Activated naive CD4-positive, alpha-beta T cell treated with anti-CD3 and anti-CD28 coated beads, Interleukin-2, amount 50 U/mL, for 16 hours (primary cell): ENCODE data around the gene KCNQ1.
A peak's percentile ranks its signal among the peaks of the same experiment; 100 is the strongest.

Experiments
- DNase-seq: peaks from one replicate; pipeline ENCODE4 v3.0.0-alpha.2; 2020

KCNQ1 gene

DNA sequence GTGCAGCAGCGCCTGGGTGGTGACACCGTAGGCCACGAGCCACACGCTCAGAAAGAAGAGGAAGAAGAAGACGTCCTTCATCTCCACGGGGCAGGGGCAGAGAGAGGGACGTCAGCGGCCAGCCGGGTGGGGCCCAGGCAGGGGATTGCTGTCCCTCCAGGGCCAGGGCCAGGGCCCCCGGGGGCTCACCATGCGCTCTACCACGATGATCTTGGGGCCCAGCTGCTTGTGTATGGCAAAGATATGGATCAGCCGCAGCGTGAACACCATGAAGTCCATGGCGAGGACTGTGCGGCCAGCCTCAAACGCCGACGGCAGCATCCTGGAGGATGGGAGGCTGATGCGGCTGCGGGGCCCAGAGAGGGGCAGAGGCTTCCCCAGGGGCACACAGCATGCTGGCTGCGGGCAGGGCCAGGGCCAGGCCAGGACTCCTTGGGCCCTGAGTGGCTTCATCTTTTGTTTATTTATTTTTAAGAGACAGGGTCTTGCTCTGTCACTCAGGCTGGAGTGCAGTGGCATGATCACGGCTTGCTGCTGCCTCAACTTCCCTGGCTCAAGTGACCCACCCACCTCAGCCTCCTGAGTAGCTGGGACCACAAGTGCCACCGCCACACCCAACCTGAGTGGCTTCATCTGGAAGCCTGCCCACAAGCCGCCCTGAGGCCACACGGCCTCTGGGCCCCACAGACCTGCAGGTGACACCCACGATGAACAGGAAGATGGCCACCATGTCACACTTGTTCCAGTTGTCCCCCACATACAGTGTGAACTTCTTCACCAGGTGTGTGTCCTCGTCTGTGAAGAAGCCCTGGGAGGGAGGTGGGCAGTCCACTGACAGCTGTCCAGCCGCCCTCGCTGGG is 33.1 kb upstream of the KCNQ1 start:
- DNase-seq: no peak

DNA sequence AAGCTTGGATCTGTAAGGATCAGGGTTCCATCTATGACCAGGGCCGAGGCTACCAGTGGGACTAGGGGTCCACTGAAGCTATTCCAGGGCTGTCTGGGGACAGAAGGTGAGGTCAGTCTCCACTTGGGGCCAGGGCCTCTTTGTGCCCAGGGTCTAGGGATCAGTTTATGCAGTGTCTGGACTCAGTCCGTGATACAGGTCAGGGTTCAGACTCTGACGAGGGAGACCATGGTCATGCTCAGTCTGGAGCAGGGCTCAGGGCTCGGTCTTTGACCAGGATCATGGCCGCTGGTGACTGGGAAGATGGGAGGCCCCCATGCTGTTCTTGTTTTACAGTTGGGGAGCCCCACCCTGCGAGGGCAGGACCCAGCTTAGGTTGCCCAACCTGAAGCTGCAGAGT is 32.5 kb upstream of the KCNQ1 start:
- DNase-seq: no peak

DNA sequence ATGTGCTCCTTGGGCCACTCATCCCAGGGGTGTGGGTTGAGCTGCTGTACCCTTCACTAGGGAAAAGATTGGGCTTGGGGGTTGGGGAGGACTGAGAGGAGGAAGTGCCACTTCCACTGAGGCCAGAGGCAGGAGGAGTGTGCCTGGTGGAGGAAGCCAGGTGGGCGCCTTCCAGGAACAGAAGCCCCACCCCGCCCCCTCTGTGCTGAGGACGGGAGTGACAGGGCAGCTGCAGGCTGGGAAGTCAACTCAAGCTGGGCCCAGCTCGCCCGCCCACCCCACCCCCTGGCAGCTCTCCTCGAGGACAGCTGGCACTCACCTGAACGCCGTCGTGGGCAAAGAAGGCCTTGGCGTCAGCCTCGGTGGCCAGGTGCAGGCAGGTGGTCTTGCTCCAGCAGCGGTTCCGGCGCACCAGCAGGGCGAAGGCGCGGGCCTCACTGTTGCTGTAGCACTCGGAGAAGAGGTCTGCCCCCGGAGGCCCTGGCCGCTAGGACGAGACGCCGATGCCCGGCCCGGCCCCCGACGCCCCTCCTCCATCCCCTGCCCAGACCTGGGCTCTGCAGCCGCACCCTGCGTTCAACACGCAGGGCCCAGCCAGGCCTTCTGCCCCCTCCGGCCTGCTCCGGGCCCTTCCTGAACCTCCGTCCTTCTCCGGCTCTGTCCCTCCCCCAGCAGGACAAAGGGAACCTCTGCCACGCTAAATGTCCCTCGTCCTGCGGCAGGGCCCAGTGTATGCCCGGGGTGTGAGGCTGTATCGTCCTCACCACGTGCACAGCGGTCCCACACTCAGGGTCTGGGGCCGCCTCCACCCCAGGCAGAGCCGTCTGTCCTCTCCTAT is 30.8 kb upstream of the KCNQ1 start:
- DNase-seq: no peak

DNA sequence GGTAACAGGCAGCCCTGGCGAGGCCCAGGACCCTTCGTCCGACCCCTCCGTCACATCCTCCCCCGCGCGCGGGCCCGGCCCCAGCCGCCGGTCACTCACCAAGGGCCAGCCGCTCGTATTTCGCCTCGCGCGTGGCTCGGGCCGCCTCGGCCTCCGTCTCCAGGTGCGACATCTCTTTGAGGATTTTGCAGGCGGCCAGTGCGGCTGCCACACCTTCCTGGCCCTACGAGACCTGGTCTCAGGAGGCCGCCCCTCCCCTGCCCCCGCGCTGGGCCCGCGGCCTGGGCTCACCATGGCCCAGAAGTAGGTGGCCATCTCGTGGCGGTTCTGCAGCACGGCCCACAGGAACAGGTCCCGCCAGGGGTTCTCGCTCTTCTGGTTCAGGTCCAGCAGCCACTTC is 30.2 kb upstream of the KCNQ1 start:
- DNase-seq: no peak

DNA sequence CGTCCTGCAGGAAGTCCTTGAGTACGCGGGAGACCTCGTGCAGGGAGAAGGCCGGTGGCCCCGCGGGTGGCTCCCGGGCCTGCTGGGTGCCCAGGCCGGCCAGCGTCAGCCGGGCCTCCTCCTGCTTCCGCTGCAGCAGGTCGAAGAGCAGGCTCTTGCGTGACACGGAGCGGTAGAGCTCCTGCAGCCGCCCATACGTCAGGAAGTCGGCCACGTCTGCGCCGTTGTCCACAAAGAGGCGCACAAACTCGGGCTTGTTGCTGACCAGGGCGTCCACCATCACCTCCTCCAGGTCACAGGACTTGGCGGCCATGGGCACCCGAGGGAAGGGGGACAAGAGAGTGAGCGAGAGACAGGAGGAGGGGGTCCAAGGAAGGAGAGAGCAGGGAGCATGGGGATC is 29.6 kb upstream of the KCNQ1 start:
- no peak for DNase-seq

DNA sequence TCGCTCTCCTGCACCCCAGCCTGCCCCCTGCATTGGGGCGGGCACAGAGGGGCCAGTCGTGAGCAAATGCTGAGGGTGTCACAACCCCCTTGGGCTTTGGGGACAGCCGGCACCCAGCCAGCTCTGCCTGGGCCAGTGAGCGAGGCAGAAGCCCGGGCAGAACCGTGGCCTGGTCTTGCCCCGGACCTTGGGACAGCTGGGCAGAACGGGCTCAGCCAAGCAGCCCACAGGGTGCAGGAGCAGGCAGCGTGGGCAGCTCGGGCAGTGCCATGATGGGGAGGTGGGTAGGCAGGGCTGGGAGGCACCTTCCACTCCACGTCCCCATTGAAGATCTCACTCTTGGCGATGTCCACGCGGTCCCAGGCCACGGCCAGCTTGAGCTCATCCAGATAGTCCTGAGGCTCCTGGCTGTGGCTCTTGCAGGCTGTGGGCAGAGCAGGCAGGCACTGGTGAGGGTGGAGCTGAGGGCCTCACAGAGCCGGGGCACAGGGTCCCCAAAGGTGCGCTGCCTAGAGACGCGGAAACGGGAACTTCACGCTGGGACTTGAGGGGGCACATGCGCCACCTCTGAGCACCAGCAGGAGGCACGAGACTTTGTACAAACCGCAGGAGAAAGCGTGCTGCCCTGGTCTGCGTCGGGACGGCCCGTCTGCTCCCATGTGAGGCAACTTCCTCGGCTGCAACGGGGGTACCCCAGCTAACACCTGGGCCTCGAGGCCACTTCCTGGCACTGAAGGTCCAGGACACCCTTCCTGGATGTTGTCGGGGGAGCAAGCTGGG is 29.0 kb upstream of the KCNQ1 start:
- no peak for DNase-seq

DNA sequence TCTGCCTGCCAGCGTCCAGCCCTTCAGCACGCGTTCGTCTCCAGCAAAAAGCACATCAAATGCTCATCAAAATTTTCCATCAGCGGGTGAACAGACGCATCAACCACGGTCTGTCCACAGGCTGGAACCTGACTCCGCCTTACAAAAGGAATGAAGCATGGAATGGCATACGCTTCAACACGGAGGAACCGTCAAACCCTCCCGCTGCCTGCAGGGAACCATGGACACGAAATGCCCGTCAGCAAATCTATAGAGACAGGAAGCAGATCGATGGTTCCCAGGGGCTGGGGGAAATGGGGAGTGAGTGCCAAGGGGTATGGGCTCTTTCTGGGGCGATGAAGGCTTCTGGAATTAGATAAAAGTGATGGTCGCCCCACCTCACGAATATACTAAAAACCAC is 28.0 kb upstream of the KCNQ1 start:
- DNase-seq: no peak

DNA sequence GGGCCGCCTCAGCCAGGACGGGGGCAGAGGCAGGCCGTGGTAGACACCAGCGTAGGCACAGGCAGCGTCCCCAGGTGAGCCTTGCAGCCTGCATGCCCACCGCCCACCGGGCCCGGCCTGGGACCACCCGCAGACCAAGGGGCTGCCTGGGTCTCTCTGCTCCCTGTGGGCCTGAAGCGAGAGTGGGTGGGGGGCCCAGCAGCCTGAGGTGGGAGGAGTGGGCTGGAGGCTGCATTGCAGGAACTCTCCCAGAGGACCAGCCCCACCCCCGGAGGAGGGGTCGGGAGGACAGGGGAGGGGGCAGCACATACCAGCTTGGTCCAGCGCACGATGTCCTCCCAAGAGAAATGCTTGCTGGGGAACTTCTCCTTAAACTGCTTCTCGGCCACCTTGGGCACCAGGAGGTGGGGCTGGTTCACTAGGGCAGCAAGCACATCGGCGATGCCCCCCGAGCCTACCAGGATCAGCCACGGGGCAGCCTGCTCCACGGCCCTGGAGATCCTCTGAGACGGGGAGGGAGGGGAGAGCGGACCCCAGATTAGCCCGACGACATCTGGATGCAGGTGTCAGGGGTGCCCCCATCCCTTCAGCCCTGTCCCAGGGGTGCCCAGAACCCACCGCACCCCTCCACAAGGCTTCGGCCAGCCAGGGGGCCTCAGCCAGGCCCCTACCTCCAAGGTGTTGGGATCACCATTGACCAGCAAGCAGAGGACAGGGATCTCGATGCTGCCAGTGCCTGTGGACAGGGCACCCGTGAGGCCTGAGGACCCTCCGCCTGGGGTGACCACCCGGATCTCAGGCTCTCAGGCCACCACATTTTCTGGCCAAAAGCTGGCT is 26.7 kb upstream of the KCNQ1 start:
- no peak for DNase-seq

DNA sequence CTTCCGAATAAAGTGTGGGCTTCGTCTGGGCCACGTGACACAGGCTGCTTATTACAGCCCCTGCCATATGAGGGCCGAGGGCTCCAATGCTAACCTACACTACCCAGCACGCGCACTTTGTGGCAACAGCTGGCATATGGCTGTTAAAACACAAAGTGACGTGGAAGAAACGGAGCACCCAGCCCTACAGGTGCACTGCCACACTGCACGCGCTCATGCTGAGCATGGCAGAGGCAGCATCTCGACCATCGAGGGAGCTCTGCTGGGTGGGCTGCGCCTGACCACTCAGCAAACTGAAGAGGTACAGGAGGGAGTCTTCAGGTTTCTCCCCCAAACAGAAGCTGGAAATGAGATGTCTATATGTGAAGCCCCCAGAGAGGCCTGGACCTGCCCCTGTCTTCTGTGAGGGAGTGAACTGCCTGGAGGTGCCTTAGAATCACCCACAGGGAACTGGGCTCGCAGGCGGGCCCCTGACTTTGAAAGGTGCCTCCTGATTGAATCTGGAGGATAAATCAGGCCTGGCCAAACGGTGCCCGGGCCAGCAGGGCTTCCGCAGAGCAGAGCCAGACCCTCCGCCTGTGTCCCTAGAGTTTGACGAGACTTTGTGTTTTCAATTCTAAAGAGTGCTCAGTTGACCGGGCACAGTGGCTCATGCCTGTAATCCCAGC is 26.0 kb upstream of the KCNQ1 start:
- no peak for DNase-seq

DNA sequence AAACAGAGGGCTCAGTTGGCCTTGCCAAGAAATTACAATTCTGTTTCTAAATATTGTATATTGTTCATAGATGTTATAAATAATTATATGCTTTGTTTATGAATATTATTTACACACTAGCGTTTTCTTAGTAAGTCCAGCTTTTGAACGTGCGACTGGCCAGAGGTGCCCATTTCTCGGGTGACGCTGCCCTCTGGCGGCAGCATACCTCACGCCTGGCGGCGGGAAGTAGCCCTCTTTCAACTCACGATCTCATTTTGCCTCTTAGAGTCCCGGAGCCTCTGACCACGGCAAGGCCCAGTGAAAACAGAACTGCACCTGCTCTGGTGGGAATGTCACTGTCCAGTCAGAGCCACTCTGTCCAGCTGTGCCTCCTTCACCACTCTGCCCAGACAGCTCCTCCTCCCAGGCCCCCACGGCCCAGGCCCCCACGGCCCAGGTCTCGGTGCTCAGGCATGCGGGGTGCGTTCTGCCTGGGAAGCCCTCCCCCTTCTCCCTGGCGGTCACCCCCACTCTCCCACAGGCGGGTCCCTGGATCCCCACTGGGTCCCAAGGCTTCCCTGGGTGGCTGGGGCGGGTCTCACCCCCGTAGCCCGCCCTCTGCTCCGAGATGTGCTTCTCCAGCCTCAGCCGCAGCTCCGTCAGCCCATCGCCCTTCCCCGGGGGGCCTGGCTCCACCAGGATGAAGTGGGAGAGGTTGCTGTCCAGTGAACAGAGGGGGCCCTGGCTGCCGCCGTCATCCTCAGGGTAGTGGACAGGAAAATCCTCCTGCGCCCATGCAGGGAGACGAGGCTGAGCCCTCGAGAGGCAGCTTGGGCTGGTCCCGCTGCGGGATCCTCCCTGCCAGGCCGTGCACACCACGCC is 24.9 kb upstream of the KCNQ1 start:
- peak; percentile 64 for DNase-seq

DNA sequence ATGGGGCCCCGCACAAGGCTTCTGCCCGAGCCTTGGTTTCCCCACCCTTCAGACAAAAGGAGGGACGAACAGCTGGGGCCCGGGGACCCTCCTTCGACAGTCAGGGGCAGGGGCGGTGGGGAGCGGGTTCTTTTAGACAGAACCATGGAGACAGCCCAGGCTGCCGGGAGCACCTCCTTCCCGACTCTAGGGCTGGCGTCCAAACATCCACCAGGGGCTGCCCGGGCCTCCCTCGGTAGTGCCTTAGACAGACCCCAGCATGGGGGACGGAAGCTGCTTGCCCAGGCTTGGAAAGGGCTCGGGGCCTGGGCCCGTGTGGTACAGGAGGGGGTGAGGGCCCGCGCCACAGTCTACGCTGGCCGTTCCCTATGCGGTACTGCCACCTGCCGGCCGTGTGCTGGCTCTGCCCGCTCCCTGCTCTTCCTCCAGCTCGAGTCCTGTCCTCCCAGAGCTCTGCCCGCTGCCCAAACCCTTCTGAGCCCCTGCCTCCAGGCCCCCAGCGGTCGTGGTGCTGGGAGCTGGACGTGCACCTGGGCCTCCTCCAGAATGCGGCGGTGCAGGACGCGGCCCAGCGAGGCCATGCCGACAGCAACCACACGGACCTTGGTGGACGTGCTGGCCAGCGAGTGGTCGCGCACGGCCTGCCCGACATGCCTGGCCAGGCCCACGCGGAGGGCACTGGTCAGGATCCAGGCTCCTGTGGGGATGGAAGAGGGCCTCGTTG is 24.1 kb upstream of the KCNQ1 start:
- DNase-seq: peak; percentile 75

DNA sequence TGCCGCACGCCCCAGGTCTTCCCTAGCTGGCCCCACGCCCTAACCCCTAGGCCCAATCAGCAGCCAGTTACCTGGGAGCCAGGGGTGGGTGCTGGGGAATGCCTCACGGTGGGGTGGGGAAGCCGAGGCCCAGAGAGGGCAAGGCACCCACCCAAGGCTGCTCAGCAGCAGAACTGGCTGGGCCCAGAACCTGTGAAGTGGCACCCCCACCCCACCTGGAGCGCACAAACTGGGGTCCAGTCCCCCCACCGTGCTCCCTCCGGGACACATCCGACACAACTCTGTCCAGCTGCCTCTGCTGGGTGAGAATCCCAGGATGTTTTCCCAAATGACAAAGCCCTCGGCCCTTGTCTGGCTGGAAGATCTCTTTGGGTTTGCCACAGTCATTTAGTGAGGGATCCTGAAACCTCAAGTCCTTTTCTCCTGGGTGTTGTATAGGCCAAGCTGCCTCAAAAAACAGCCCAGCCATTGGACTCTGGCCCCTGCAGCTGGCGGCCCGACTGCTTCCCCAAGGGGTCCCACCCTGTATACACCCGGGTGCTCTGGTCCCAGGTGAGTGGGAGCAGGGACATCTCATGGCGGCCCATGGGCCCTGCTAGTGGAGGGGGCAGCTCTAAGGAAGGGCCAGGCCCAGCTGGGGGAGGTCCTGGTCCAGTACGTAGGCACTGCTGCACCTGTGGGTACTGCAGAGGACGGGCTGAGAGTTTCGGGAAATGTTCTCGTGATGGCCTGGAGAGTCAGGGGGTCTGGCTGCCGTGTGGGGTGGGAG is 23.4 kb upstream of the KCNQ1 start:
- DNase-seq: no peak

DNA sequence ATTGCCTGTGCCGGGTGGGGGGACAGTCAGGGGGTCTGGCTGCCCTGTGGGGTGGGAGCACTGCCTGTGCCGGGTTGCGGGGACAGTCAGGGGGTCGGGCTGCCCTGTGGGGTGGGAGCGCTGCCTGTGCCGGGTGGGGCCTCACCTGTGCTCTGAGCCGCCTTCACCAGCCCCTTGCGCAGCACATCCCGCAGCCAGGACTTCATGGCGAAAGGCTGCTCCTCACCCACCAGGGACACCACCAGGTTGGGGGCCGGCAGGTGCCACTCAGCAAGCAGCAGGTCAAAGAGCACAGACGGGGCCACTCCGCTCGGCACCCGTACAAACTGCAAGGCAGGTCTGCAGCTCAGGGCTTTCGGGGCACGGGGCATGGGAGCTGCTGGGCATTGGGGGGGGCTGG is 22.8 kb upstream of the KCNQ1 start:
- DNase-seq: no peak

DNA sequence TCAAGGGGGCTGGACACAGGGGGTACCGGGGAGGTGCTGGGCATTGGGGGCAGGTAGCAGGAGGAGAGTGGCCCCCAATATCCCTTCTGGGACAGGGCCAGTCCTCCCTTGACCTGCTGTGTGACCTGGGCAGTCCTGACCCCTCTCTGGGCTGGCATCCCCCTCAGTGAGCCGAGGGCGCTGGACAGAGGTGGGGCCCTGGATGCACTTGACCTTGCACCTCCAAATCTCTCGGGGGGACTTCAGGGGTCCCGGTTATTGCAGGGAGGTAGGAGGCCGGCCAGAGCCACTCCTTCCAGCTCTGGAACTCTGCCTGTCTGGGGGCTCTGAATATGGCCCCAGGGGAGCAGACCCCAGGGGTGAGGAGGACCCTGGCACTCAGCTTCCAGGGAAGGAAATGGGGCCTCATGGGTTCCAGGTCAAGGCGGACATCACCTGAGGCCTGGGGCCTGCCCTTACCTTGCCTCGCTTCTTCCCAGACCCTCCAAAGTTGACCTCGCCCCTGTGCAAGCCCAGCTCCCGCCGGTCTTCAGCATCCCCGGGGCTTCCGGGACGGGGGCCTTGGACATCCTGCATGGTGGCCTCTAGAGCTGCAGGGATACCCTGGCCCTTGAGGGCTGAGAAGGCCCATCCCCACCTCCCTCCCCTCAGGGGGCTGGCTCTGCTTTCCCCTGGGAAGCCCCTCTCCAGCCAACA is 22.2 kb upstream of the KCNQ1 start:
- no peak for DNase-seq

DNA sequence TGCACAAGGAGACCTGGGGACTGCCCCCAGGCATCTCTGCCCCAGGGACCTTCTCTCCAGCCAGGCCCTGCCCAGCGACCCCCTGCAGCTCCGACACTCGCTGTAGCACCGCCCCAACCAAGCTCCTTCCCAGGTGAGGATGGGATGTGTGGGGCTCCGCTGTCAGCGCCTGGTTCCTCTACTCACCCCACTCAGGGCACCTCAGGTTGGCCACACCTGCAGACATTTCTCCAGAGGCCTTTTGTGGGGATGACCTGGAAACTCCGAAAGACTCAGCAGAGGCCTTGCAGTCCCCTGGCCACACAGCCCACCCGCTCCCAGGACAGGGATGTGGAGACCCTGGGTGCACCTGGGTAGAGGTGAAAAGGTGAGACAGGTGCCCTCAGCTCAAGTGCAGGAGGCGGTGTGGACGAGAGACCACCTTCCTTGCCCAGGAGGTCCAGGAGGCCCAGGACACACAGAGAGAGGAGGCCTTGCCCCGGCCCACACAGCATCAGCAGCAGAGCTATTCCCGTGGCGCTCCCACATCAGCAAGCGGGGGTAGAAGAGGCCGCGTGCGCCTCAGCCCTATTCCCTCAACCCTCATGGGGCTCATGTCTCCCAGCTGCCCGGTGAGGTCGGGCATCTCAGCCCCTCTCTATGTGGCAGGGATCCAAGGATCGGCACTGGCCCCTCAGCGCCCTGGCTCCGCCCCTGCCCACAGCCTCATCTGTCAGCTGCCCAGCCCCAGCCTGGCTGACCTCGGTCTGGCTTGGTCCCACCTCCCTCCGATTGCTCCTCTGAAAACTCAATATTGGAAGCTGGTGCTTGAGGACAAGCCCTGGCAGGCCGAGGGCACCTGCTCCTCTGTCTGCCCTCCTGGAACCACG is 21.4 kb upstream of the KCNQ1 start:
- no peak for DNase-seq

DNA sequence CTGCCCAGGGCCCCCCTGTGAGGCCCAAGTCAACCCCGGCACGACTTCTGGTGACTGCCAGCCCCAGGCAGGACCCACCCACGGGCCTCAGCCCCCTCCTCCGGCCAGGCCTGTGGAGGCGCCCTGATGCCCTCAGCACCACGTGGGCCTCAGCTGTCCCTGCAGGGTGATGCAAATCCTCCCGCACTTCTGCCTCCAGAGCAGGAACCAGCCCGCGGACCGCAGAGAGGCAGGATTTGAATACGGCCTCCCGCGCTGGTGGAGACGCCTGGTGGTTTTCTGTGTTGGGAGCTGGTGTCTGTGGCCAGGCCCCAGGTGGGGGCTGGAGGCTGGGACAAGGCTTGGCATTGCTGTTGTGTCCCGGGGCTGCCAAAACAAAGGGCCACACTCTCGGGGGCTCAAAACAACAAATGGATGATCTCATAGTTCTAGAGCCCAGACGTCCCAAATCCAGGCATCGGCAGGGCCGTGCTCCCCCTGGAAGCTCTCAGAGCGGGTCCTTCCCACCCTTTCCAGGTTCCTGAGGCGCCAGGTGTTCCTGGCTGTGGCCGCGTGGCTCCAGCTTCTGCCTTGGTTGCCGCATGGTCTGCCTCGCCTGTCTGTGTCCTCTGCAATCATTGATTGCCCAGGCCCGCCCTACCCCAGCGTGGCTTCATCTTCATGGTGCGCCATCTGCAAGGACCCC is 19.9 kb upstream of the KCNQ1 start:
- DNase-seq: no peak

DNA sequence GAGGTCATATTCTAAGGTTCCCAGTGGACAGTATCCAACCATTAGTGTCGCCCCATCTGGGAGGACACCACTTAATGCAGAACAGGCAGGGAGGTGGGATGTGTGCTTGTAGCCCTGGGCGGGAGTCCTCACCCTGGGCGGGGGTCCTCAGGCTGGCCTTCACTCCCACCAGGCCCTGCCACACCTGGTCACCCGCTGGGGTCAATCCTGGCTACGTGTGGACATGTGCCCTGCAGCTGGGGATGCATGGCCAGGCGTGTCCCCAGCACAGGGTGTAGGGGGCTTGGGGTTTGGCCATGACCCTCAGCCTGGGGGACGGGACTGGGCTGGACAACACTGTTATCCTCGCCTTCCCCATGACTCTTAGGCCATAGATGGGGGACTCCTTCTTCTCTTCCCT is 19.3 kb upstream of the KCNQ1 start:
- no peak for DNase-seq
